ENCODE data around the gene IL21R.

GRCh38 chr16:27374221-27374803 is 27.7 kb upstream of the IL21R start:
- TF ChIP-seq BRCA1 (IDR thresholded peaks at IDR 0.05) (no peak), BRCA1 (CRISPR knock-in tag; IDR thresholded peaks at IDR 0.05) (no peak), POLR2A (conservative IDR thresholded peaks at IDR 0.05) (no peak), MAX (CRISPR knock-in tag; IDR thresholded peaks at IDR 0.05) (no peak), CEBPB (tag; IDR thresholded peaks at IDR 0.05) (no peak), STAT5A (IDR thresholded peaks at IDR 0.05; ENCODE audit: borderline replicate concordance, low read length) (no peak)
